HEK293 (cell line): Measurements from ENCODE around the gene KCNAB2.
A peak's percentile ranks its signal among the peaks of the same experiment; 100 is the strongest.

Source experiments
- CTCF ChIA-PET: fragments of 350-600 bp; formaldehyde crosslinking; extraction: SDS; loops from one replicate; lab custom pipeline; 2021; ENCODE audit warnings: antibody characterized with exemption; lab: Yijun Ruan, JAX
- POLR2A ChIA-PET: fragments of 300-600 bp; formaldehyde crosslinking; extraction: SDS; loops from one replicate; lab custom pipeline; 2020; ENCODE audit warnings: antibody characterized with exemption, inconsistent platforms; lab: Yijun Ruan, JAX
- H3K27ac ChIP-seq: fragments of 200-500 bp; sonication (Bioruptor generic); 2 replicates; pipeline ENCODE4 v1.5.1; 2014; ENCODE audit warnings: low read depth, low read length, control low read depth, inconsistent platforms; ENCODE audit errors: extremely low read depth
- H3K36me3 ChIP-seq, 2 experiments: fragments of 200-500 bp in 1 of 2; sonication (Bioruptor generic) in 1 of 2; 1 replicate in 1 of 2; 2 replicates in 1 of 2; pipeline ENCODE4 v1.5.1; 2014 to 2017; ENCODE audit warnings: inconsistent platforms in 2 of 2, low read length in 2 of 2; ENCODE audit not compliant: control insufficient read depth in 2 of 2, insufficient read depth in 1 of 2
- H3K4me1 ChIP-seq: fragments of 200-500 bp; sonication (Bioruptor generic); 2 replicates; pipeline ENCODE4 v1.5.1; 2014; ENCODE audit warnings: mild to moderate bottlenecking, low read length, inconsistent platforms; ENCODE audit not compliant: control insufficient read depth, insufficient read depth
- H3K4me3 ChIP-seq: 2 replicates; pipeline ENCODE4 v1.5.1; 2011; ENCODE audit warnings: low read depth, mild to moderate bottlenecking, control low read depth, low read length, moderate library complexity
- H3K9me3 ChIP-seq: fragments of 200-500 bp; sonication (Bioruptor generic); 2 replicates; pipeline ENCODE4 v1.5.1; 2014; ENCODE audit warnings: low read depth, low read length, inconsistent platforms; ENCODE audit not compliant: control insufficient read depth, insufficient read depth
- KLF8 ChIP-seq: fragments of 450-650 bp; formaldehyde crosslinking; IDR thresholded peaks from 2 replicates; pipeline ENCODE4 v1.5.1; 2016; ENCODE audit warnings: missing biosample characterization, missing genetic modification characterization
- ZBTB20 ChIP-seq: fragments of 450-650 bp; formaldehyde crosslinking; IDR thresholded peaks from 2 replicates; pipeline ENCODE4 v1.5.1; 2016; ENCODE audit warnings: missing biosample characterization, missing genetic modification characterization
- ZBTB8A ChIP-seq: fragments of 450-650 bp; formaldehyde crosslinking; IDR thresholded peaks from 2 replicates; pipeline ENCODE4 v1.5.1; 2016; ENCODE audit warnings: missing biosample characterization, missing genetic modification characterization
- ZFHX2 ChIP-seq: fragments of 450-650 bp; formaldehyde crosslinking; conservative IDR thresholded peaks from 2 replicates; pipeline ENCODE4 v1.5.1; 2016; ENCODE audit warnings: missing biosample characterization, missing genetic modification characterization
- ZNF174 ChIP-seq: fragments of 450-650 bp; formaldehyde crosslinking; IDR thresholded peaks from 2 replicates; pipeline ENCODE4 v1.5.0; 2017; ENCODE audit warnings: missing biosample characterization, mild to moderate bottlenecking, missing genetic modification characterization
- ZNF202 ChIP-seq: fragments of 450-650 bp; formaldehyde crosslinking; IDR thresholded peaks from 2 replicates; pipeline ENCODE4 v1.5.1; 2016; ENCODE audit warnings: missing biosample characterization, missing genetic modification characterization, borderline replicate concordance
- ZNF221 ChIP-seq: fragments of 450-650 bp; formaldehyde crosslinking; IDR thresholded peaks from 2 replicates; pipeline ENCODE4 v1.5.1; 2017; ENCODE audit warnings: missing biosample characterization, missing genetic modification characterization, borderline replicate concordance
- ZNF223 ChIP-seq: fragments of 450-650 bp; formaldehyde crosslinking; IDR thresholded peaks from 2 replicates; pipeline ENCODE4 v1.5.1; 2016; ENCODE audit warnings: missing biosample characterization, missing genetic modification characterization
- ZNF24 ChIP-seq: fragments of 450-650 bp; formaldehyde crosslinking; IDR thresholded peaks from 2 replicates; pipeline ENCODE4 v1.5.1; 2016; ENCODE audit warnings: missing biosample characterization, missing genetic modification characterization
- ZNF548 ChIP-seq: fragments of 450-650 bp; formaldehyde crosslinking; IDR thresholded peaks from 2 replicates; pipeline ENCODE4 v1.5.1; 2016; ENCODE audit warnings: missing biosample characterization, missing genetic modification characterization
- ZNF654 ChIP-seq: fragments of 450-650 bp; formaldehyde crosslinking; IDR thresholded peaks from 2 replicates; pipeline ENCODE4 v1.5.1; 2016; ENCODE audit warnings: low read depth, missing biosample characterization, missing genetic modification characterization
- ZNF658 ChIP-seq: fragments of 450-650 bp; formaldehyde crosslinking; IDR thresholded peaks from 2 replicates; pipeline ENCODE4; 2016; ENCODE audit warnings: missing biosample characterization, missing genetic modification characterization
- ZNF670 ChIP-seq: fragments of 450-650 bp; formaldehyde crosslinking; IDR thresholded peaks from 2 replicates; pipeline ENCODE4 v1.5.1; 2016; ENCODE audit warnings: missing biosample characterization, missing genetic modification characterization, low read depth
- TF ChIP-seq, protein P1 (sequence below): fragments of 450-650 bp; formaldehyde crosslinking; conservative IDR thresholded peaks from 2 replicates; pipeline ENCODE4 v1.5.1; 2016; ENCODE audit warnings: low read depth, missing biosample characterization, missing genetic modification characterization
- TF ChIP-seq, protein P2 (sequence below): fragments of 450-650 bp; formaldehyde crosslinking; IDR thresholded peaks from 2 replicates; pipeline ENCODE4 v1.5.1; 2016; ENCODE audit warnings: missing biosample characterization, missing genetic modification characterization
- TF ChIP-seq, protein P3 (sequence below): fragments of 450-650 bp; formaldehyde crosslinking; IDR thresholded peaks from 2 replicates; pipeline ENCODE4 v1.5.1; 2016; ENCODE audit warnings: missing biosample characterization, missing genetic modification characterization
- TF ChIP-seq, protein P4 (sequence below): fragments of 450-650 bp; formaldehyde crosslinking; IDR thresholded peaks from 2 replicates; pipeline ENCODE4 v1.5.1; 2016; ENCODE audit warnings: missing biosample characterization, missing genetic modification characterization, borderline replicate concordance

KCNAB2 gene

DNA sequence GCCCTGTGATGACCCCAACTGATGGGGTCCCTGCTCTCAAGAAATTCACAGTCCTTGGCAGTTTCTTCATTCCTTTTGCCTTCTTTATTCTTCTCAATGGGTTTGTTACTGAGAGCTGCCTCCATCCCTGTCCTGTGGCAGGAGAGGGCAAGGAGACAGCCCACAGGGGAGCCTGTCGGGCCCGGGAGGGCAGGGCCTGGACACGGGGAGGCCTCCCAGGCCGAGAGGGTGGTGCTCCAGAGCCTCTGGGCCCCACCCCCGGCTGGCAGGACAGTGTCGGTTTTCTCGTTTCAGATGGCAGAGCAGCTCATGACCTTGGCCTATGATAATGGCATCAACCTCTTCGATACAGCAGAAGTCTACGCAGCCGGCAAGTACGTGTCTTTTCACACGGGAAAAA is 36.2 kb downstream of the KCNAB2 start (continued):
- TF ChIP-seq, protein P1, sequence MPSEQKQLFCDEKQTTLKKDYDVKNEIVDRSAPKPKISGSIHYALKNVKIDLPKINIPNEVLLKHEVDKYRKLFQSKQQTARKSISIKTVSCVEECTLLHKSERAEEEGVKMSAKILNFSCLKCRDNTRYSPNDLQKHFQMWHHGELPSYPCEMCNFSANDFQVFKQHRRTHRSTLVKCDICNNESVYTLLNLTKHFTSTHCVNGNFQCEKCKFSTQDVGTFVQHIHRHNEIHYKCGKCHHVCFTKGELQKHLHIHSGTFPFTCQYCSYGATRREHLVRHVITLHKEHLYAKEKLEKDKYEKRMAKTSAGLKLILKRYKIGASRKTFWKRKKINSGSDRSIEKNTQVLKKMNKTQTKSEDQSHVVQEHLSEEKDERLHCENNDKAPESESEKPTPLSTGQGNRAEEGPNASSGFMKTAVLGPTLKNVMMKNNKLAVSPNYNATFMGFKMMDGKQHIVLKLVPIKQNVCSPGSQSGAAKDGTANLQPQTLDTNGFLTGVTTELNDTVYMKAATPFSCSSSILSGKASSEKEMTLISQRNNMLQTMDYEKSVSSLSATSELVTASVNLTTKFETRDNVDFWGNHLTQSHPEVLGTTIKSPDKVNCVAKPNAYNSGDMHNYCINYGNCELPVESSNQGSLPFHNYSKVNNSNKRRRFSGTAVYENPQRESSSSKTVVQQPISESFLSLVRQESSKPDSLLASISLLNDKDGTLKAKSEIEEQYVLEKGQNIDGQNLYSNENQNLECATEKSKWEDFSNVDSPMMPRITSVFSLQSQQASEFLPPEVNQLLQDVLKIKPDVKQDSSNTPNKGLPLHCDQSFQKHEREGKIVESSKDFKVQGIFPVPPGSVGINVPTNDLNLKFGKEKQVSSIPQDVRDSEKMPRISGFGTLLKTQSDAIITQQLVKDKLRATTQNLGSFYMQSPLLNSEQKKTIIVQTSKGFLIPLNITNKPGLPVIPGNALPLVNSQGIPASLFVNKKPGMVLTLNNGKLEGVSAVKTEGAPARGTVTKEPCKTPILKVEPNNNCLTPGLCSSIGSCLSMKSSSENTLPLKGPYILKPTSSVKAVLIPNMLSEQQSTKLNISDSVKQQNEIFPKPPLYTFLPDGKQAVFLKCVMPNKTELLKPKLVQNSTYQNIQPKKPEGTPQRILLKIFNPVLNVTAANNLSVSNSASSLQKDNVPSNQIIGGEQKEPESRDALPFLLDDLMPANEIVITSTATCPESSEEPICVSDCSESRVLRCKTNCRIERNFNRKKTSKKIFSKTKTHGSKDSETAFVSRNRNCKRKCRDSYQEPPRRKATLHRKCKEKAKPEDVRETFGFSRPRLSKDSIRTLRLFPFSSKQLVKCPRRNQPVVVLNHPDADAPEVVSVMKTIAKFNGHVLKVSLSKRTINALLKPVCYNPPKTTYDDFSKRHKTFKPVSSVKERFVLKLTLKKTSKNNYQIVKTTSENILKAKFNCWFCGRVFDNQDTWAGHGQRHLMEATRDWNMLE (tag by site-specific recombination), result no peak
- no peak for TF ChIP-seq ZNF670 (tag by site-specific recombination)
- TF ChIP-seq ZNF24, result no peak
- TF ChIP-seq ZNF654 (tag by site-specific recombination), result no peak
- TF ChIP-seq ZFHX2, result no peak
- no peak for TF ChIP-seq ZBTB20 (tag by site-specific recombination)
- no peak for TF ChIP-seq ZNF221 (tag by site-specific recombination)
- TF ChIP-seq, protein P2, sequence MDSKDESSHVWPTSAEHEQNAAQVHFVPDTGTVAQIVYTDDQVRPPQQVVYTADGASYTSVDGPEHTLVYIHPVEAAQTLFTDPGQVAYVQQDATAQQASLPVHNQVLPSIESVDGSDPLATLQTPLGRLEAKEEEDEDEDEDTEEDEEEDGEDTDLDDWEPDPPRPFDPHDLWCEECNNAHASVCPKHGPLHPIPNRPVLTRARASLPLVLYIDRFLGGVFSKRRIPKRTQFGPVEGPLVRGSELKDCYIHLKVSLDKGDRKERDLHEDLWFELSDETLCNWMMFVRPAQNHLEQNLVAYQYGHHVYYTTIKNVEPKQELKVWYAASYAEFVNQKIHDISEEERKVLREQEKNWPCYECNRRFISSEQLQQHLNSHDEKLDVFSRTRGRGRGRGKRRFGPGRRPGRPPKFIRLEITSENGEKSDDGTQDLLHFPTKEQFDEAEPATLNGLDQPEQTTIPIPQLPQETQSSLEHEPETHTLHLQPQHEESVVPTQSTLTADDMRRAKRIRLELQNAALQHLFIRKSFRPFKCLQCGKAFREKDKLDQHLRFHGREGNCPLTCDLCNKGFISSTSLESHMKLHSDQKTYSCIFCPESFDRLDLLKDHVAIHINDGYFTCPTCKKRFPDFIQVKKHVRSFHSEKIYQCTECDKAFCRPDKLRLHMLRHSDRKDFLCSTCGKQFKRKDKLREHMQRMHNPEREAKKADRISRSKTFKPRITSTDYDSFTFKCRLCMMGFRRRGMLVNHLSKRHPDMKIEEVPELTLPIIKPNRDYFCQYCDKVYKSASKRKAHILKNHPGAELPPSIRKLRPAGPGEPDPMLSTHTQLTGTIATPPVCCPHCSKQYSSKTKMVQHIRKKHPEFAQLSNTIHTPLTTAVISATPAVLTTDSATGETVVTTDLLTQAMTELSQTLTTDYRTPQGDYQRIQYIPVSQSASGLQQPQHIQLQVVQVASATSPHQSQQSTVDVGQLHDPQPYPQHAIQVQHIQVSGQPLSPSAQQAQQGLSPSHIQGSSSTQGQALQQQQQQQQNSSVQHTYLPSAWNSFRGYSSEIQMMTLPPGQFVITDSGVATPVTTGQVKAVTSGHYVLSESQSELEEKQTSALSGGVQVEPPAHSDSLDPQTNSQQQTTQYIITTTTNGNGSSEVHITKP (tag by site-specific recombination), result no peak
- TF ChIP-seq KLF8, result no peak

DNA sequence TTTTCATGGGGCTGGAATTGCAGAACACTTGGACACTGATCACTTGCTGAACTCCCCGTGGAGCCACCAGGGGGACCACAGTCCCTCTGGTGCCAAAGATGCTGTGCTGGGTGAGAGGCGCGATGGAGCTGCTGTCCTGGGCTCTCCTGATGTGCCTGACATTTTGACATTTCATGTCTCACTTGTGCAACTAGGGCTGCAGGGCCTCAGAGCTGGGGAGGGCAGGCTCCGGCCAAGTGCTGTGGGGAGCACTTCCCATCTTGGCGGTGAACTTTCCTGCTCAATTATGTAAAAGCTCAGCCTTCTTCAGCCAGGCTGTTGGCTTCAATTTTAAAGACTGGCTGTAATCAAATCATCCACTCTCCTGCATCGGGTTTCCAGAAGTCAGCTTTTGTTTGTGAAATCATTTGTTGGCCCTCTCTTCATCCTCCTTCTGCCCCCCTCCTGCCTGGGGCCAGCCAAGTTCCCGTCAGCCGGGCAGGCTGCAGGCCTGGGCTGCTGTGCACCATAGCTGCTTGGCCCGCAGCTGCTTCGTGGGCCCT is 36.8 kb downstream of the KCNAB2 start:
- ChIA-PET POLR2A (no interaction called here), CTCF (interaction anchor here (0.5 to 2.0 kb wide), 12 partner anchors 10 to 366 kb away, joined by 3 to 7 read pairs (median 4); no protein-coding TSS in a partner anchor)
- H3K9me3 ChIP-seq, result no peaks in the 10 kb centered on the region
- H3K27ac ChIP-seq, result no peak overlapping the region
- no peaks in the 10 kb centered on the region for H3K4me1 ChIP-seq
- no peak overlapping the region for H3K4me3 ChIP-seq
- TF ChIP-seq ZNF548 (tag by site-specific recombination), result no peak
- TF ChIP-seq, protein P3, sequence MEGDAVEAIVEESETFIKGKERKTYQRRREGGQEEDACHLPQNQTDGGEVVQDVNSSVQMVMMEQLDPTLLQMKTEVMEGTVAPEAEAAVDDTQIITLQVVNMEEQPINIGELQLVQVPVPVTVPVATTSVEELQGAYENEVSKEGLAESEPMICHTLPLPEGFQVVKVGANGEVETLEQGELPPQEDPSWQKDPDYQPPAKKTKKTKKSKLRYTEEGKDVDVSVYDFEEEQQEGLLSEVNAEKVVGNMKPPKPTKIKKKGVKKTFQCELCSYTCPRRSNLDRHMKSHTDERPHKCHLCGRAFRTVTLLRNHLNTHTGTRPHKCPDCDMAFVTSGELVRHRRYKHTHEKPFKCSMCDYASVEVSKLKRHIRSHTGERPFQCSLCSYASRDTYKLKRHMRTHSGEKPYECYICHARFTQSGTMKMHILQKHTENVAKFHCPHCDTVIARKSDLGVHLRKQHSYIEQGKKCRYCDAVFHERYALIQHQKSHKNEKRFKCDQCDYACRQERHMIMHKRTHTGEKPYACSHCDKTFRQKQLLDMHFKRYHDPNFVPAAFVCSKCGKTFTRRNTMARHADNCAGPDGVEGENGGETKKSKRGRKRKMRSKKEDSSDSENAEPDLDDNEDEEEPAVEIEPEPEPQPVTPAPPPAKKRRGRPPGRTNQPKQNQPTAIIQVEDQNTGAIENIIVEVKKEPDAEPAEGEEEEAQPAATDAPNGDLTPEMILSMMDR (tag by site-specific recombination), result peak; percentile 46; the same call in 1 of the 2 replicates
- no peaks in the 10 kb centered on the region for H3K36me3 ChIP-seq

DNA sequence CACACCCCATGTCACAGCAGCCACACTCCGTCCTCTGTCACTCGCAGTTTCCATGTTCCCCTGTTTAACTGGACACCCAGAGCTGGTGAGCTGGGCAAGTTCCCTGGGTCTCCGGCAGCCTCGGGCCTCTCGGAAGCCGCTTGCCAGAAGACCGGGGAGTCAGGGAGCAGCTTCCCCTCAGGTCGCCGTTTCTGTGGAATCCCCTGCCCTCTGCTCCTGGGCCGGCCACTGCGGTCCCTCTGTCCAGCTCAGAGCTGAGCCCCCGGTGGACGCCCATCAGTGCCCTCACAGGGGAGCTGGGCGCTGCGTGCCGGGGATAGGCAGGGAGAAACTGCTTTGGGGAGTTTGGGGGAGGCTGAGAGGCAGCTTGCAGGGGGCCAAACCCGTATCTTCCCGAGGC is 37.7 kb downstream of the KCNAB2 start:
- POLR2A ChIA-PET, result interaction anchor here (0.6 kb wide), 1 partner anchor 123 kb away, joined by 4 read pairs; no protein-coding TSS in a partner anchor
- Histone ChIP-seq H3K9me3 (no peaks in the 10 kb centered on the region), H3K4me1 (no peaks in the 10 kb centered on the region), H3K27ac (no peak overlapping the region), H3K4me3 (no peak overlapping the region), H3K36me3 (no peaks in the 10 kb centered on the region)
- CTCF ChIA-PET, result interaction anchor here (0.6 to 2.0 kb wide), 5 partner anchors 11 to 383 kb away, joined by 3 to 5 read pairs (median 4); partner anchors contain the start of gene TNFRSF25
- TF ChIP-seq, protein P4, sequence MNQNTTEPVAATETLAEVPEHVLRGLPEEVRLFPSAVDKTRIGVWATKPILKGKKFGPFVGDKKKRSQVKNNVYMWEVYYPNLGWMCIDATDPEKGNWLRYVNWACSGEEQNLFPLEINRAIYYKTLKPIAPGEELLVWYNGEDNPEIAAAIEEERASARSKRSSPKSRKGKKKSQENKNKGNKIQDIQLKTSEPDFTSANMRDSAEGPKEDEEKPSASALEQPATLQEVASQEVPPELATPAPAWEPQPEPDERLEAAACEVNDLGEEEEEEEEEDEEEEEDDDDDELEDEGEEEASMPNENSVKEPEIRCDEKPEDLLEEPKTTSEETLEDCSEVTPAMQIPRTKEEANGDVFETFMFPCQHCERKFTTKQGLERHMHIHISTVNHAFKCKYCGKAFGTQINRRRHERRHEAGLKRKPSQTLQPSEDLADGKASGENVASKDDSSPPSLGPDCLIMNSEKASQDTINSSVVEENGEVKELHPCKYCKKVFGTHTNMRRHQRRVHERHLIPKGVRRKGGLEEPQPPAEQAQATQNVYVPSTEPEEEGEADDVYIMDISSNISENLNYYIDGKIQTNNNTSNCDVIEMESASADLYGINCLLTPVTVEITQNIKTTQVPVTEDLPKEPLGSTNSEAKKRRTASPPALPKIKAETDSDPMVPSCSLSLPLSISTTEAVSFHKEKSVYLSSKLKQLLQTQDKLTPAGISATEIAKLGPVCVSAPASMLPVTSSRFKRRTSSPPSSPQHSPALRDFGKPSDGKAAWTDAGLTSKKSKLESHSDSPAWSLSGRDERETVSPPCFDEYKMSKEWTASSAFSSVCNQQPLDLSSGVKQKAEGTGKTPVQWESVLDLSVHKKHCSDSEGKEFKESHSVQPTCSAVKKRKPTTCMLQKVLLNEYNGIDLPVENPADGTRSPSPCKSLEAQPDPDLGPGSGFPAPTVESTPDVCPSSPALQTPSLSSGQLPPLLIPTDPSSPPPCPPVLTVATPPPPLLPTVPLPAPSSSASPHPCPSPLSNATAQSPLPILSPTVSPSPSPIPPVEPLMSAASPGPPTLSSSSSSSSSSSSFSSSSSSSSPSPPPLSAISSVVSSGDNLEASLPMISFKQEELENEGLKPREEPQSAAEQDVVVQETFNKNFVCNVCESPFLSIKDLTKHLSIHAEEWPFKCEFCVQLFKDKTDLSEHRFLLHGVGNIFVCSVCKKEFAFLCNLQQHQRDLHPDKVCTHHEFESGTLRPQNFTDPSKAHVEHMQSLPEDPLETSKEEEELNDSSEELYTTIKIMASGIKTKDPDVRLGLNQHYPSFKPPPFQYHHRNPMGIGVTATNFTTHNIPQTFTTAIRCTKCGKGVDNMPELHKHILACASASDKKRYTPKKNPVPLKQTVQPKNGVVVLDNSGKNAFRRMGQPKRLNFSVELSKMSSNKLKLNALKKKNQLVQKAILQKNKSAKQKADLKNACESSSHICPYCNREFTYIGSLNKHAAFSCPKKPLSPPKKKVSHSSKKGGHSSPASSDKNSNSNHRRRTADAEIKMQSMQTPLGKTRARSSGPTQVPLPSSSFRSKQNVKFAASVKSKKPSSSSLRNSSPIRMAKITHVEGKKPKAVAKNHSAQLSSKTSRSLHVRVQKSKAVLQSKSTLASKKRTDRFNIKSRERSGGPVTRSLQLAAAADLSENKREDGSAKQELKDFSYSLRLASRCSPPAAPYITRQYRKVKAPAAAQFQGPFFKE (tag by site-specific recombination), result no peak
- no peak for TF ChIP-seq ZNF174 (tag by site-specific recombination)
- no peak for TF ChIP-seq ZNF223 (tag by site-specific recombination)
- TF ChIP-seq ZNF202 (tag by site-specific recombination), result no peak
- no peak for TF ChIP-seq ZBTB8A (tag by site-specific recombination)
- no peak for TF ChIP-seq ZNF658 (tag by site-specific recombination)
